Measurements from ENCODE around the gene FBXL5.
A peak's percentile ranks its signal among the peaks of the same experiment; 100 is the strongest.

The FBXL5 gene

DNA sequence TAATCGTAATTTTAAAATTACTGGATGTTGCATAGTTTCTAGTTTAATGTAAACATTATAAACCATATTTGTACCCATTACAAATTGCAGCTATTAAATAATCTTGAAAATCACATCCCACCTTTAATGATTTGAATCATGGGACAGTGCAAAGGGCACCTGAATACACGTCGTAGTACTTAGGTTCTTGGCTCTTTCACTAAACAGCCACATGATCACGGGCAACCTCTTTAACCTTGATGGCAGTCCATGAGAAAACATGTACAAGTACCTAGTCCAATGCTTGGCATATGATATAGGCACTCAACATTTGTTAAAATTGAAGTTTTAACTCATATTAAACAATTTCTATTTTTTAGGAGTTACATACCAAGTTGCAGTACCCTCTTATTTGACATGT, 11.8 kb upstream of the FBXL5 start:
- Mint-ChIP-seq H3K9me3 (no peaks in the 10 kb centered on the region), H3K36me3 (ENCODE audit: low read depth) (peaks cover 9% of the 10 kb centered on the region)

DNA sequence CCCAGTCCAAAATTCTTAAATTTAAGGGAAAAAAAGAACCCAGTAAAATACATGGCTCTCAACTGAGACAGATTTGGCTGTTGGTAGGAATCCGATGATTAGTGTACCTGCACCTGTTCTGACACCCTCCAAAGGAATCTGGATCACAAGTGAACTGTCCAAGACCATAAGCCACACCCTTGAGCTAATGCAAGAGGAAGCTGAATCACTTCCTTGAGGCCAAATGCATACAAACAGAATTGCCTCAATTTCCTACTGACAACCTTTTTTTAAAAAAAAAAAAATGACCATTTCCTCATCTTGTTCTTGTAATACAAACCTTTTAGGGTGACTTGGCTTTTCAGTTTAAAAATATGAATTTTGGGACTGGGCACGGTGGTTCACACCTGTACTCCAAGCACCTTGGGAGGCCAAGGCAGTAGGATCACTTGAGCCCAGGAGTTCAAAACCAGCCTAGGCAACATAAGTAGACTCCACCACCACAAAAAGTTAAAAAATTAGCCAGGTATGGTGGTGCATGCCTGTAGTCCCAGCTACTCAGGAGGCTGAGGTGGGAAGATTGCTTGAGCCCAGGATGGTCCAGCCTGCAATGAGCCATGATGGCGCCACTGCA, 10.7 kb upstream of the FBXL5 start:
- Mint-ChIP-seq H3K27me3 (no peaks in the 10 kb centered on the region), H3K4me1 (peaks cover 19% of the 10 kb centered on the region), H3K9me3 (no peaks in the 10 kb centered on the region), H3K4me3 (no peak overlapping the region), H3K36me3 (ENCODE audit: low read depth) (peaks cover 9% of the 10 kb centered on the region), H3K27ac (no peak overlapping the region)
- no peak for DNase-seq
- no peak for ATAC-seq

More for the DNA sequence above, 11.8 kb upstream of the FBXL5 start:
- Mint-ChIP-seq H3K4me3 (no peak overlapping the region), H3K27ac (no peak overlapping the region), H3K27me3 (no peaks in the 10 kb centered on the region), H3K4me1 (peaks cover 10% of the 10 kb centered on the region)
- no peak for ATAC-seq
- DNase-seq, result no peak

- no peaks in the 10 kb centered on the region for H3K27me3 Mint-ChIP-seq
- H3K9me3 Mint-ChIP-seq, result no peaks in the 10 kb centered on the region
- H3K27ac Mint-ChIP-seq, result peak overlapping the region; percentile 83
- peaks cover 3% of the 10 kb centered on the region for H3K36me3 Mint-ChIP-seq (ENCODE audit: low read depth)
- ATAC-seq (peak; percentile 63), DNase-seq (no peak)
- peak overlapping the region; percentile 25 for H3K4me3 Mint-ChIP-seq
- H3K4me1 Mint-ChIP-seq, result peaks cover 57% of the 10 kb centered on the region
Measured at GRCh38 chr4:15659768-15660570, 4.8 kb upstream of the FBXL5 start.

DNA sequence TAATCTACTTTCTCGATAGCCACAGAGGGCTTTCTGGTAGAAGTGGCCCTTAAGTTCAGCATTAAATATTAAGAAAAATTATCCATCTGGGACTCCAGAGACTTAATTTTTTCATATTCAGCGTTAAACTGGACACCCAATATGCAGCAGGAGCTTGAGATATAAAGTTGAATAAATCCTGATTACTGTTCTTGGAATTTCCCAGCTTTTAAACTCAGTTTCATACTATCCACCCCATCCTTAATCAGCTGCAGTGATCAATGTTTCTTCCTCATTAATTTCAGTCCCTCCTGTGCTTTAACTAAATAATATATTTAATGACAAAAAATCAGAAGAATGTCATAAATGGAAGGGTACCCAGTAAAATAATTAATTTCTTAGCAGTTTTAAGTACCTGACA, 3.6 kb upstream of the FBXL5 start:
- H3K36me3 Mint-ChIP-seq (ENCODE audit: low read depth), result peaks cover 4% of the 10 kb centered on the region
- peaks cover 64% of the 10 kb centered on the region for H3K4me1 Mint-ChIP-seq
- H3K4me3 Mint-ChIP-seq, result no peak overlapping the region
- H3K27ac Mint-ChIP-seq, result no peak overlapping the region
- H3K9me3 Mint-ChIP-seq, result no peaks in the 10 kb centered on the region
- H3K27me3 Mint-ChIP-seq, result no peaks in the 10 kb centered on the region
- ATAC-seq, result no peak
- DNase-seq, result no peak

DNA sequence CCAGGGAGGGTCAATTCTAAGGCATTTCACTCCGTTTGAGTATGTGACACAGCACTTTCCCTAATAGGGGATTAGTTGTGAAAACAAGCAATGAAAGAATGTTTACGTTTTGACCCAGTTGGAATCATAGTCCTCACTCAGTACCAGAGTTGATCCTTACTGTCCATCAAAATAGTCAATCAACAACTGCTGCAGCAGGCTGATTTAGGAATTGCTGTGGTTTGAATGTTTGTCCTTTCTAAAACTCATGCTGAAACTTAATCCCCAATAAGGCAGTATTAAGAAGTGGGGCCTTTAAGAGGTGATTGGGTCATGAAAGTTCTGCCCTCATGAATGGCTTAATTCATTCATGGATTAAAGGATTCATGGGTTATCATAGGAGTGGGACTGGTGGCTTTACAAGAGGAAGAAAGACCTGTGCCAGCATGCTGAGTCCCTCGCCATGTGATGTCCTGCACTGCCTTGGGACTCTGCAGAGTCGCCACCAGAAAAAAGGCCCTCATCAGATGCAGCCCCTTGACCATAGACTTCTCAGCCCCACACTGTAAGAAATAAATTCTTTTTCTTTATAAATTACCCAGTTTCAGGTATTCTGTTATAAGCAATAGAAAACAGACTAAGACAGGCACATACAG, 3.1 kb upstream of the FBXL5 start:
- H3K27me3 Mint-ChIP-seq, result no peaks in the 10 kb centered on the region
- peaks cover 69% of the 10 kb centered on the region for H3K4me1 Mint-ChIP-seq
- no peak overlapping the region for H3K4me3 Mint-ChIP-seq
- H3K27ac Mint-ChIP-seq, result no peak overlapping the region
- H3K36me3 Mint-ChIP-seq (ENCODE audit: low read depth), result peaks cover 5% of the 10 kb centered on the region
- H3K9me3 Mint-ChIP-seq, result no peaks in the 10 kb centered on the region
- DNase-seq, result no peak
- no peak for ATAC-seq

DNA sequence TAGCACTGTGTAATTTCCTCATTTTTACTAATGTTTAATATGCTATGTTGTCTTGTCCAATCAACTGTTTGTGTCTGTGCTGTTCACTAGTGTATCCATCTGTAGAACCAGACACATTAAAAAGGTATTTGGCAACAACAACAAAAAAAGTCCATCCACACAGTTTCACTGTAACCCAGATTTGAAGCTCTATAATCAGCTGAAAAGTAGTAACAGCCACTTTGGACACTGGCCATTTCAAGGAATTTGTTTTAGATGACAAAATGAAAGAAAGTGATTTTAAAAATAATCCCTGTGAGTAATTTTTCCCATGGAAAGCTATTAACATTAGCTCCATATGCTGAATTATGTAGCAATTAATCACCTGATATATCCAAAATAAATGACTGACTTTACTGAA, 2.2 kb upstream of the FBXL5 start:
- H3K36me3 Mint-ChIP-seq (ENCODE audit: low read depth), result peaks cover 5% of the 10 kb centered on the region
- H3K27ac Mint-ChIP-seq, result no peak overlapping the region
- no peak overlapping the region for H3K4me3 Mint-ChIP-seq
- no peaks in the 10 kb centered on the region for H3K9me3 Mint-ChIP-seq
- H3K27me3 Mint-ChIP-seq, result no peaks in the 10 kb centered on the region
- ATAC-seq, result no peak
- peaks cover 78% of the 10 kb centered on the region for H3K4me1 Mint-ChIP-seq
- no peak for DNase-seq

GRCh38 chr4:15656038-15656470, 897 bp upstream of the FBXL5 start:
- Mint-ChIP-seq H3K27ac (peak overlapping the region; percentile 96), H3K4me3 (peak overlapping the region; percentile 87), H3K36me3 (ENCODE audit: low read depth) (peaks cover 5% of the 10 kb centered on the region), H3K4me1 (peaks cover 83% of the 10 kb centered on the region), H3K9me3 (no peaks in the 10 kb centered on the region), H3K27me3 (no peaks in the 10 kb centered on the region)
- no peak for ATAC-seq
- DNase-seq, result no peak

DNA sequence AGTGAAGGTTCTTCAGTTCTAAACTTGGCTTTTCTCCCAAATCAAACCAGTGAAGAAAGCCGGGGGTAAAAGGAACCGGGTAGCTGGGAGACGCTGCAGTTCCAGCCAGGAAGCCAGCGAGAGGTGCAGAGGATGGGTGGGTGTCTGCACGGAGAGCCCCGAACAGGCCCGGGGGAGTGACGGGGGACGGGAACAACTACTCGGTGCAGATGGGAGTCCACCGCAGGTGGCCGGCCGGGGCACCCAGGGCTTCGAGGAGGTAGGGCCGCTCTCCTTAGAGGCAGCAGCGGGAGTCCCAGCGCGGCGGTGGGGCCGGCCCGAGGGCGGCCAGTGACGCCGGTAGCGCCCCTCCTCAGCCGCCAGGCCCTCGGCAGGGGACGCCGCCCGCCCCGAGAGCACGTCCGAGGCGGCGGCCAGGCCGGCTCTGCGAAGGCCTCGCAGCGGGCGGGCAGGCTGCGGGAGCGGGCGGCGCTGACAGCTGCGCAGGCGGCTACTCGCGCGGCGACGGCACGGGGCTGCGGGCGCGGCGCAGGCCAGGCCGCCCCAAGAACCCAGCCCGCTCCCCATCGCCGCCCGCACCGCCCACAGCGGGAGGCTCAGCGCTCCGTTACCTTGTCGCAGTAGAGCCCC, 449 bp downstream of the FBXL5 start:
- no peaks in the 10 kb centered on the region for H3K9me3 Mint-ChIP-seq
- peaks cover 80% of the 10 kb centered on the region for H3K4me1 Mint-ChIP-seq
- ATAC-seq, result peak; percentile 35
- peak; percentile 56 for DNase-seq
- peak overlapping the region; percentile 96 for H3K27ac Mint-ChIP-seq
- H3K27me3 Mint-ChIP-seq, result no peaks in the 10 kb centered on the region
- peaks cover 5% of the 10 kb centered on the region for H3K36me3 Mint-ChIP-seq (ENCODE audit: low read depth)
- H3K4me3 Mint-ChIP-seq, result peak overlapping the region; percentile 97

DNA sequence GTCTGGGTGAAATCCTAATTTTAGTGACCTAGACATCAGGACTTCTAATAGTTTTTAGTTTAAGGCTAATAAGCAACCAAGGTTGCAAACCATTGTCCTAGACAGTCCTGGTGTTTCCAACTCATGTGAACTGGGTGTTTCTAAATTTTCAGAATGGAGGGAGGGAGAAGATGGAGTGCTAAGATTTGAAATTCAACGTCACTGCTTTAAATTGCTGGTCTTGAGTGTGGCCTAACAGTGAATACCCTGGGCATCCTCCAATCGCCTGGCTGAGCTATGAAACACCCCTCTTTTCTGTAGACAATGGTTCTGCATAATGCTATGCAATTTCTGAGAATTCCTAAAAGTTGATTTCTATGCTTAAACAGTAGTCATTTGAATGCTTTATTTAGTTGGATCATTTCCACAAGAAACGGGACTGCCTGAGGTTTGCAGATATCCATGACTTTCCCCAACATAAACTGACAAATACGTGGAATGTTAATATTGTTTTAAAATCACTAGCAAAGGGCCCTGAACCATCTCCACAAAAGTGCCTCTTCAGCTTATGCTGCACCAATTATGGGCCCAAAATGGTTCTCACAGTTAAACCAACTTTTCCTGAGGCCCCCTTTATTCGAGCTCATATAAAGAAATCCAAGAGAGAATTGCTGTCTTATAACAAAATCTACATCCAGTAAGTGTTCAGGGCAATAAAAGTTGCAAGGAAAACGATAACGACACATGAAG, 1.1 kb downstream of the FBXL5 start:
- H3K27me3 Mint-ChIP-seq, result no peaks in the 10 kb centered on the region
- peak overlapping the region; percentile 97 for H3K4me3 Mint-ChIP-seq
- peak; percentile 37 for ATAC-seq
- H3K27ac Mint-ChIP-seq, result peak overlapping the region; percentile 91
- H3K9me3 Mint-ChIP-seq, result no peaks in the 10 kb centered on the region
- DNase-seq, result no peak
- H3K36me3 Mint-ChIP-seq (ENCODE audit: low read depth), result peaks cover 5% of the 10 kb centered on the region
- H3K4me1 Mint-ChIP-seq, result peaks cover 80% of the 10 kb centered on the region

- ATAC-seq (no peak), DNase-seq (no peak)
- H3K9me3 Mint-ChIP-seq, result no peaks in the 10 kb centered on the region
- H3K27ac Mint-ChIP-seq, result peak overlapping the region; percentile 91
- peak overlapping the region; percentile 97 for H3K4me3 Mint-ChIP-seq
- peaks cover 81% of the 10 kb centered on the region for H3K4me1 Mint-ChIP-seq
- H3K36me3 Mint-ChIP-seq (ENCODE audit: low read depth), result peaks cover 5% of the 10 kb centered on the region
- no peaks in the 10 kb centered on the region for H3K27me3 Mint-ChIP-seq
Measured at GRCh38 chr4:15653420-15653819, 1.7 kb downstream of the FBXL5 start.

DNA sequence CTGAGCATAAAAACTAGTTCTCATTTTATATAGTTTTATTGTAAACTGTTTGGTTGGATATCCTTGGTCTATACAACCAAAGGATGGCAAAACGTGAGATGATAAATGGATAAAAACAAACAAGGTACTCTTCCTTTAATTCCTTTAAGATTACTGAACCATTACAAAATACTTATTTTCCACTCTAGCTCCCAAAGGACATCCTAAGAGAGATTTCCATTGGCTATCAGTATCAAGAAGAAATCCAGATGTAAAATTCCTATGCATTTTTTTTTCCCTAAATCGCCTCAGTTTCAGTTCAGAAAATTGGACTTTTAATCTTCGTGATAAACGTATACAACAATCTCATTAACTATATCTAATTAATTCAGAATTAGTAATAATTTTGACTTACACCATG, 2.3 kb downstream of the FBXL5 start:
- H3K27me3 Mint-ChIP-seq, result no peaks in the 10 kb centered on the region
- peak overlapping the region; percentile 91 for H3K27ac Mint-ChIP-seq
- H3K4me3 Mint-ChIP-seq, result peak overlapping the region; percentile 97
- ATAC-seq (no peak), DNase-seq (no peak)
- no peaks in the 10 kb centered on the region for H3K9me3 Mint-ChIP-seq
- peaks cover 79% of the 10 kb centered on the region for H3K4me1 Mint-ChIP-seq
- H3K36me3 Mint-ChIP-seq (ENCODE audit: low read depth), result peaks cover 5% of the 10 kb centered on the region

- Mint-ChIP-seq H3K4me1 (peaks cover 77% of the 10 kb centered on the region), H3K9me3 (no peaks in the 10 kb centered on the region), H3K27me3 (no peaks in the 10 kb centered on the region), H3K36me3 (ENCODE audit: low read depth) (peaks cover 4% of the 10 kb centered on the region), H3K4me3 (peak overlapping the region; percentile 97), H3K27ac (peak overlapping the region; percentile 27)
- DNase-seq (no peak), ATAC-seq (no peak)
Measured at GRCh38 chr4:15652191-15652590, 3.0 kb downstream of the FBXL5 start.

DNA sequence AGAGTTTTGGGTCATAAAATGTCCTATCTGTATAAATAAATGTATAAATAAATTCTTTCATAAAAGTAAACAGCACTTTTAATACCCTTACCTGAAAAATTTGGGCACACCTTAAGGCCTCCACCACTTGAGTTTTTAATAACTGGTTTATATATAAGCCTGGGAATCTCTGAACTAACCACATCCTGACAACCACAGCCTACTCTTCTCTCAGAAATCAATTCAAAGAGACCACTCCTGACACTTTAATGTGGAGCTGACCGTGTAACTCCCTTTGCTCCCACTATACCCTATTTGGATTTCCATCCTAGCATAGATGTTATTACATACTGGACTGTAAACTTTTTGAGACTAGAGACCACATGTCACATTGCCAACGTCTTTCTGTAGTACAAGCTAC, 3.5 kb downstream of the FBXL5 start:
- no peaks in the 10 kb centered on the region for H3K27me3 Mint-ChIP-seq
- peak overlapping the region; percentile 59 for H3K27ac Mint-ChIP-seq
- H3K4me1 Mint-ChIP-seq, result peaks cover 74% of the 10 kb centered on the region
- H3K36me3 Mint-ChIP-seq (ENCODE audit: low read depth), result peaks cover 4% of the 10 kb centered on the region
- no peak for ATAC-seq
- H3K9me3 Mint-ChIP-seq, result no peaks in the 10 kb centered on the region
- H3K4me3 Mint-ChIP-seq, result peak overlapping the region; percentile 70
- DNase-seq, result no peak

GRCh38 chr4:15649914-15650545, 5.1 kb downstream of the FBXL5 start:
- H3K27me3 Mint-ChIP-seq, result no peaks in the 10 kb centered on the region
- peaks cover 68% of the 10 kb centered on the region for H3K4me1 Mint-ChIP-seq
- H3K36me3 Mint-ChIP-seq (ENCODE audit: low read depth), result peaks cover 2% of the 10 kb centered on the region
- H3K9me3 Mint-ChIP-seq, result no peaks in the 10 kb centered on the region
- peak overlapping the region; percentile 61 for H3K4me3 Mint-ChIP-seq
- DNase-seq (peak; percentile 39), ATAC-seq (peak; percentile 61)
- H3K27ac Mint-ChIP-seq, result peak overlapping the region; percentile 78

Measured in activated naive CD8-positive, alpha-beta T cell treated with anti-CD3 and anti-CD28 coated beads, Interleukin-2, amount 50 U/mL, for 24 hours (primary cell).